Stomach (tissue), 4 donors: ENCODE results near the gene SLC16A2.

Experiments
- CTCF ChIP-seq, 7 experiments: fragments of 450-650 bp in 4 of 7; fragments of 200-600 bp in 3 of 7; sonication (generic) in 3 of 7; IDR thresholded peaks; one replicate each; pipeline ENCODE4 v1.5.1; 2016 to 2019; ENCODE audit warnings: antibody characterized with exemption in 7 of 7, control low read depth in 2 of 7, mild to moderate bottlenecking in 1 of 7
- POLR2A ChIP-seq, 4 donors: fragments of 450-650 bp; IDR thresholded peaks; one replicate each; pipeline ENCODE4 v1.6.1; 2016; ENCODE audit warnings: antibody characterized with exemption in 4 of 4, control low read depth in 2 of 4, mild to moderate bottlenecking in 1 of 4, moderate library complexity in 1 of 4
- POLR2AphosphoS5 ChIP-seq, 3 donors: sonication (generic); formaldehyde crosslinking; IDR thresholded peaks; one replicate each; pipeline ENCODE4 v1.6.1; 2016; ENCODE audit warnings: antibody characterized with exemption in 3 of 3

GRCh38 chrX:74437530-74437929, 16.2 kb downstream of the SLC16A2 start:
- TF ChIP-seq CTCF (IDR thresholded peaks at IDR 0.05) (no peak), POLR2AphosphoS5 (IDR thresholded peaks at IDR 0.05) (no peak), POLR2A (IDR thresholded peaks at IDR 0.05) (no peak)
